ENCODE measurements around the gene FRMD3. TPM values are rescaled to one million over a fixed set of nuclear protein-coding genes. Genes with fewer than 3 reads are reported as not detected.

FRMD3 gene
- total and polyA plus RNA-seq, 4 donors: 1.8 to 7.4 (median 6.0) TPM

DNA sequence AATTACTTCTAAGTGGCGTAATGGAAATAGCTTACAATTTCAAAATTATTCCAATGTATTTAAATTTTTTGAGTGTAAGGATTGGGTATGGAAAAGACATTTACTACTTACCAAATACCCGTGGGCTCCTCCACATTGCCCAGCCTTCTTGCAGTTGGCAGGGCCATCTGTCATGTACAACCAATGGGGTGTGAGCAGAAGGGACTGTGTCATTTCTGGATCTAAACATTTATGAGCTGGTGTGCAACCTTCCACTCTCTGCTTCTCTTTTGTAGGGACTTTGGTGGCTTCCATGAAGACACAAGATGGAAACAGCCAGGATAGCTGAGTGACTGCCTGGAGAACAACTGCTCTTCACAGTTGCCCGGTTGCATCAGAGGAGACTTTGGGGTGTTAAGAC lies 40.8 kb downstream of the FRMD3 start:
- H3K27ac ChIP-seq (ENCODE audit: low read depth in 1 of 2, low read length in 2 of 2): no peak overlapping the region
- intact Hi-C loops (cut with DNase I): loop anchor here in 1 of 2 donors (10.0 kb wide), 1 partner anchor 53 kb away; no protein-coding TSS in a partner anchor
- no peaks in the 10 kb centered on the region for H3K36me3 ChIP-seq (ENCODE audit: control insufficient read depth in 1 of 2, insufficient read depth in 2 of 2, low read length in 1 of 2)
- WGBS, 2 donors: 94 to 97% methylated on average over 3 of the region's 3 CpGs
- H3K4me1 ChIP-seq (ENCODE audit: control insufficient read depth in 1 of 2, insufficient read depth in 2 of 2, low read length in 2 of 2): no peaks in the 10 kb centered on the region
- ATAC-seq (ENCODE audit: low FRiP score) (no peak), DNase-seq (no peak)
- no peaks in the 10 kb centered on the region for H3K27me3 ChIP-seq (ENCODE audit: control insufficient read depth in 1 of 2, insufficient read depth in 2 of 2, low read length in 1 of 2)
- no peak overlapping the region for H3K4me3 ChIP-seq (ENCODE audit: low read length in 2 of 2)
- no peaks in the 10 kb centered on the region for H3K9me3 ChIP-seq (ENCODE audit: control insufficient read depth, low read length)

DNA sequence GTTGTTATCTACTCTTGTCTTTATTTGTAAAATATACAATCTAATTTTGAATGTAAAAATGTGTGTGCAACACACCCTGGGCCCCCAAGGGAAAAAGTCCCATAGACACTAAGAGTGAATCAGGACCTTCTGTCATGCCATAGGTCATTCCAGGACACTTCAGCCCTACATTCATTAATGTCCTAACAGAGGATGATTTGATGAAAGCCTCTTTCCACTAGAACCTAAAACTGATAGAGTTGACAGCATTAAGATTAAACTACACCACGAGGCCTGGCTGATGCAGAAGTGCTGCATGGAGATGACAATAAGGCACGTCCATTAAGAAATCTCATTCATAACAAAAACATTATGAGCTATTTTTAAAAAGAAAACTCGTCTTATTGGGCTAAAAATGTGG lies 46.2 kb downstream of the FRMD3 start:
- Histone ChIP-seq H3K9me3 (ENCODE audit: control insufficient read depth, low read length) (no peaks in the 10 kb centered on the region), H3K36me3 (ENCODE audit: control insufficient read depth in 1 of 2, insufficient read depth in 2 of 2, low read length in 1 of 2) (no peaks in the 10 kb centered on the region), H3K27me3 (ENCODE audit: control insufficient read depth in 1 of 2, insufficient read depth in 2 of 2, low read length in 1 of 2) (no peaks in the 10 kb centered on the region), H3K4me1 (ENCODE audit: control insufficient read depth in 1 of 2, insufficient read depth in 2 of 2, low read length in 2 of 2) (no peaks in the 10 kb centered on the region), H3K4me3 (ENCODE audit: low read length in 2 of 2) (no peak overlapping the region), H3K27ac (ENCODE audit: low read depth in 1 of 2, low read length in 2 of 2) (no peak overlapping the region)
- DNase-seq (no peak), ATAC-seq (ENCODE audit: low FRiP score) (no peak)
- 36 to 47% methylated on average over 3 of the region's 3 CpGs for WGBS, 2 donors
- intact Hi-C loops (cut with DNase I): loop anchor here in 1 of 2 donors (10.0 kb wide), 1 partner anchor 47 kb away; no protein-coding TSS in a partner anchor

GRCh38 chr9:83491413-83491812 lies 46.8 kb downstream of the FRMD3 start:
- Histone ChIP-seq H3K9me3 (ENCODE audit: control insufficient read depth, low read length) (no peaks in the 10 kb centered on the region), H3K4me3 (ENCODE audit: low read length in 2 of 2) (no peak overlapping the region), H3K36me3 (ENCODE audit: control insufficient read depth in 1 of 2, insufficient read depth in 2 of 2, low read length in 1 of 2) (no peaks in the 10 kb centered on the region), H3K27me3 (ENCODE audit: control insufficient read depth in 1 of 2, insufficient read depth in 2 of 2, low read length in 1 of 2) (no peaks in the 10 kb centered on the region), H3K27ac (ENCODE audit: low read depth in 1 of 2, low read length in 2 of 2) (no peak overlapping the region), H3K4me1 (ENCODE audit: control insufficient read depth in 1 of 2, insufficient read depth in 2 of 2, low read length in 2 of 2) (no peaks in the 10 kb centered on the region)
- intact Hi-C loops (cut with DNase I): loop anchor here in 1 of 2 donors (10.0 kb wide), 1 partner anchor 47 kb away; no protein-coding TSS in a partner anchor
- DNase-seq: no peak
- WGBS, 2 donors: 41 to 55% methylated on average over 3 of the region's 3 CpGs
- no peak for ATAC-seq (ENCODE audit: low FRiP score)

DNA sequence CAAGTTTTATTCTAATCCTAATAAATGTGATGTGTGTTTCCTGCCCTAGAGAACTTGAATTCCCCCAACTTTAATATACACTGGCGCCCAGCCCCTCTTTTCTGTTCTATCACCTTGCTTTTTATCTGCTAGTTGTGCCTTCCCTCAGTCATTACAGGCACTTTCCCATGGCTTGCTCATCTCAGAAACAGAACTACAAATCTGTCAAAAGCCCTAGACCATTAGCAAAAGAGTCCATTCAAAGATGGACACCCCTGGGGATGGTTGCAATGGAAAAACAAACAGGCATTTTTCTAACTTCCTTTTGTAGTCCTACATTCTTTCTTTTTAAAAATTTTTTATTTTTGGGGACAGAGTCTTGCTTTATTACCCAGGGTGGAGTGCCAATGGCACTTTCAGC lies 48.2 kb downstream of the FRMD3 start:
- intact Hi-C loops (cut with DNase I): loop anchor here in 1 of 2 donors (10.0 kb wide), 1 partner anchor 45 kb away; no protein-coding TSS in a partner anchor
- ATAC-seq (ENCODE audit: low FRiP score) (no peak), DNase-seq (no peak)
- WGBS, 2 donors: 99 to 100% methylated on average over 1 of the region's 1 CpG
- H3K27me3 ChIP-seq (ENCODE audit: control insufficient read depth in 1 of 2, insufficient read depth in 2 of 2, low read length in 1 of 2): no peaks in the 10 kb centered on the region
- no peaks in the 10 kb centered on the region for H3K4me1 ChIP-seq (ENCODE audit: control insufficient read depth in 1 of 2, insufficient read depth in 2 of 2, low read length in 2 of 2)
- no peak overlapping the region for H3K4me3 ChIP-seq (ENCODE audit: low read length in 2 of 2)
- no peaks in the 10 kb centered on the region for H3K9me3 ChIP-seq (ENCODE audit: control insufficient read depth, low read length)
- no peak overlapping the region for H3K27ac ChIP-seq (ENCODE audit: low read depth in 1 of 2, low read length in 2 of 2)
- H3K36me3 ChIP-seq (ENCODE audit: control insufficient read depth in 1 of 2, insufficient read depth in 2 of 2, low read length in 1 of 2): no peaks in the 10 kb centered on the region

DNA sequence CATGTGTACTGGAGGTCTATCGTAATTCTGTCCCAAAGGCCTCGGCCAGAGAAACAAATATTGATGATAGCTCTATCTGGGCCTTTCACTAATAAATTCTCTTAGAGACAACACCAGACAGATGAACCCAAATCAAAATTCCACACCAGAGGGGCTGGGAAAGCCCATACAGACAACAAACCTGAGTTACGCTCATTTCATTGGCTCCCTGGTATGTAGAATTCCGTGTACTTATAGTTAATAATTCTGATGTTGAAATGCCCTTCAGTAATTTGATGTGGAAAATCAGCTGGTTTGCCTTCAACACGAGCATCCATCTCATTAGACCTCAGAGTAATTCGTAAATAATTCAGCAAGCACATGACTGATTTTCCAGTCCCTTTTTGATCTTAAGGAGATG lies 53.2 kb downstream of the FRMD3 start:
- 77 to 87% methylated on average over 6 of the region's 6 CpGs for WGBS, 2 donors
- Histone ChIP-seq H3K36me3 (ENCODE audit: control insufficient read depth in 1 of 2, insufficient read depth in 2 of 2, low read length in 1 of 2) (no peaks in the 10 kb centered on the region), H3K27ac (ENCODE audit: low read depth in 1 of 2, low read length in 2 of 2) (no peak overlapping the region), H3K27me3 (ENCODE audit: control insufficient read depth in 1 of 2, insufficient read depth in 2 of 2, low read length in 1 of 2) (no peaks in the 10 kb centered on the region), H3K9me3 (ENCODE audit: control insufficient read depth, low read length) (no peaks in the 10 kb centered on the region), H3K4me3 (ENCODE audit: low read length in 2 of 2) (no peak overlapping the region), H3K4me1 (ENCODE audit: control insufficient read depth in 1 of 2, insufficient read depth in 2 of 2, low read length in 2 of 2) (no peaks in the 10 kb centered on the region)
- ATAC-seq (ENCODE audit: low FRiP score) (no peak), DNase-seq (no peak)
- intact Hi-C loops (cut with DNase I): no loop called here

DNA sequence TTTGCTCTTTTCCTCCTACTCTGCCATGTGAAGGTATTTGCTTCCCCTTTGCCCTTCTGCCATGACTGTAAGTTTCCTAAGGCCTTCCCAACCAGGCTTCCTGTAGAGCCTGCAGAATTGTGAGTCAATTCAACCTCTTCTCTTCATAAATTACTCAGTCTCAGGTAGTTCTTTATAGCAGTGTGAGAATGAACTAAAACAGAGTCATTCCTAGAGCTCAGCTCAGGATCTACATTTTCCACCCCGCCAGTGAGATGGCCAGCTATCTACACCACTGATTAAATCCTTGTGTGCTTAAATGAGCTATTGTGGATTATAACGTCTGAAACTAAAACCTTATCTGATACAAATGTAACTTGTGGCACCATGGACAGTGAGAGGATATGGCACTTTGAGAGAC lies 55.0 kb downstream of the FRMD3 start:
- ATAC-seq (ENCODE audit: low FRiP score): no peak
- H3K27me3 ChIP-seq (ENCODE audit: control insufficient read depth in 1 of 2, insufficient read depth in 2 of 2, low read length in 1 of 2): no peaks in the 10 kb centered on the region
- no peak for DNase-seq
- H3K36me3 ChIP-seq (ENCODE audit: control insufficient read depth in 1 of 2, insufficient read depth in 2 of 2, low read length in 1 of 2): no peaks in the 10 kb centered on the region
- no peaks in the 10 kb centered on the region for H3K4me1 ChIP-seq (ENCODE audit: control insufficient read depth in 1 of 2, insufficient read depth in 2 of 2, low read length in 2 of 2)
- WGBS, 2 donors: 72 to 76% methylated on average over 2 of the region's 2 CpGs
- H3K4me3 ChIP-seq (ENCODE audit: low read length in 2 of 2): no peak overlapping the region
- no peaks in the 10 kb centered on the region for H3K9me3 ChIP-seq (ENCODE audit: control insufficient read depth, low read length)
- intact Hi-C loops (cut with DNase I): no loop called here
- H3K27ac ChIP-seq (ENCODE audit: low read depth in 1 of 2, low read length in 2 of 2): no peak overlapping the region

DNA sequence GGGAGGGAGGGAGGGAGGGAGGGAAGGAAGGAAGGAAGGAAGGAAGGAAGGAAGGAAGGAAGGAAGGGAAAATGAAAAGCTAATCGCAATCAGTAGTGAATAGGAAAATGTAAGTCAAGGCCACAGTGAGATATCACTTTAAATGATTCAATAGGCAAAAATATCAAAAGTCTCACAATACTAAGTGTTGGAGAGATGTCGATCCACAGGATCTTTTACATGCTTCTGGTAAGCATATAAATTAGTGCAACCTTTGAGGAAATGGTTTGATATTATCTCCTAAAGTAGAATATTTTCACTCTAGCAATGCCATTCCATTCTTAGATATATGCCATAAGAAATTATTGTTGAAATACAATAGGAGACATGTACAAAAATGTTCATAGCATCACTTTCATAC lies 58.4 kb downstream of the FRMD3 start:
- no peak overlapping the region for H3K4me3 ChIP-seq (ENCODE audit: low read length in 2 of 2)
- DNase-seq: no peak
- no peaks in the 10 kb centered on the region for H3K36me3 ChIP-seq (ENCODE audit: control insufficient read depth in 1 of 2, insufficient read depth in 2 of 2, low read length in 1 of 2)
- intact Hi-C loops (cut with DNase I): no loop called here
- H3K27ac ChIP-seq (ENCODE audit: low read depth in 1 of 2, low read length in 2 of 2): no peak overlapping the region
- ATAC-seq (ENCODE audit: low FRiP score): no peak
- no peaks in the 10 kb centered on the region for H3K4me1 ChIP-seq (ENCODE audit: control insufficient read depth in 1 of 2, insufficient read depth in 2 of 2, low read length in 2 of 2)
- H3K9me3 ChIP-seq (ENCODE audit: control insufficient read depth, low read length): no peaks in the 10 kb centered on the region
- no peaks in the 10 kb centered on the region for H3K27me3 ChIP-seq (ENCODE audit: control insufficient read depth in 1 of 2, insufficient read depth in 2 of 2, low read length in 1 of 2)
- WGBS, 2 donors: 92 to 93% methylated on average over 2 of the region's 2 CpGs

DNA sequence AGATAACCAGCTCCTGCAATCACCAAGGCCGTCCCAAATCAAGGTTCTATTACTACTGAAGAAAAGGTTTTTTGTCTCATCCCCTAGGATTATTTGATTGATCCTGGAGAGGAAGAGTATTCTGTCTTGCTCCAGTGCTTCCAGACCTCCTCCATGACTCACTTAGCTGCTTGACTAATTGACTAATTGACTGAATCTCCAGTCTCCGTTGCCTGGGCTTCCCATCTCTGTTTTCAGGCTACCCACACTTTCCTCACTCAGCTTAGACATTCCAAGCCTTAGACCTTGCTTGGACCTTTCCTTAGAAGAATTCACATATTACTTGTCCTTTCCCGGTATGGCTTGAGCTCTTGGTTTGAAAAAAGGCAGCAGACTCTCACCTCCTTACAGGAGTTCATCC lies 60.6 kb downstream of the FRMD3 start:
- Histone ChIP-seq H3K4me3 (ENCODE audit: low read length in 2 of 2) (no peak overlapping the region), H3K9me3 (ENCODE audit: control insufficient read depth, low read length) (no peaks in the 10 kb centered on the region), H3K27me3 (ENCODE audit: control insufficient read depth in 1 of 2, insufficient read depth in 2 of 2, low read length in 1 of 2) (no peaks in the 10 kb centered on the region), H3K4me1 (ENCODE audit: control insufficient read depth in 1 of 2, insufficient read depth in 2 of 2, low read length in 2 of 2) (no peaks in the 10 kb centered on the region), H3K27ac (ENCODE audit: low read depth in 1 of 2, low read length in 2 of 2) (no peak overlapping the region), H3K36me3 (ENCODE audit: control insufficient read depth in 1 of 2, insufficient read depth in 2 of 2, low read length in 1 of 2) (no peaks in the 10 kb centered on the region)
- 81 to 85% methylated on average over 3 of the region's 3 CpGs for WGBS, 2 donors
- no peak for ATAC-seq (ENCODE audit: low FRiP score)
- intact Hi-C loops (cut with DNase I): no loop called here
- no peak for DNase-seq

GRCh38 chr9:83477120-83477519 lies 61.1 kb downstream of the FRMD3 start:
- no peaks in the 10 kb centered on the region for H3K4me1 ChIP-seq (ENCODE audit: control insufficient read depth in 1 of 2, insufficient read depth in 2 of 2, low read length in 2 of 2)
- ATAC-seq (ENCODE audit: low FRiP score) (no peak), DNase-seq (no peak)
- H3K27me3 ChIP-seq (ENCODE audit: control insufficient read depth in 1 of 2, insufficient read depth in 2 of 2, low read length in 1 of 2): no peaks in the 10 kb centered on the region
- intact Hi-C loops (cut with DNase I): no loop called here
- H3K27ac ChIP-seq (ENCODE audit: low read depth in 1 of 2, low read length in 2 of 2): no peak overlapping the region
- H3K9me3 ChIP-seq (ENCODE audit: control insufficient read depth, low read length): no peaks in the 10 kb centered on the region
- WGBS, 2 donors: 90 to 91% methylated on average over 3 of the region's 3 CpGs
- H3K4me3 ChIP-seq (ENCODE audit: low read length in 2 of 2): no peak overlapping the region
- H3K36me3 ChIP-seq (ENCODE audit: control insufficient read depth in 1 of 2, insufficient read depth in 2 of 2, low read length in 1 of 2): no peaks in the 10 kb centered on the region
